Measurements from ENCODE around the gene NUMA1. TPM values are rescaled to one million over a fixed set of nuclear protein-coding genes. Genes with fewer than 3 reads are reported as not detected.

The NUMA1 gene
- total RNA-seq, 1 donor from 2014 or later, result 112 TPM

DNA sequence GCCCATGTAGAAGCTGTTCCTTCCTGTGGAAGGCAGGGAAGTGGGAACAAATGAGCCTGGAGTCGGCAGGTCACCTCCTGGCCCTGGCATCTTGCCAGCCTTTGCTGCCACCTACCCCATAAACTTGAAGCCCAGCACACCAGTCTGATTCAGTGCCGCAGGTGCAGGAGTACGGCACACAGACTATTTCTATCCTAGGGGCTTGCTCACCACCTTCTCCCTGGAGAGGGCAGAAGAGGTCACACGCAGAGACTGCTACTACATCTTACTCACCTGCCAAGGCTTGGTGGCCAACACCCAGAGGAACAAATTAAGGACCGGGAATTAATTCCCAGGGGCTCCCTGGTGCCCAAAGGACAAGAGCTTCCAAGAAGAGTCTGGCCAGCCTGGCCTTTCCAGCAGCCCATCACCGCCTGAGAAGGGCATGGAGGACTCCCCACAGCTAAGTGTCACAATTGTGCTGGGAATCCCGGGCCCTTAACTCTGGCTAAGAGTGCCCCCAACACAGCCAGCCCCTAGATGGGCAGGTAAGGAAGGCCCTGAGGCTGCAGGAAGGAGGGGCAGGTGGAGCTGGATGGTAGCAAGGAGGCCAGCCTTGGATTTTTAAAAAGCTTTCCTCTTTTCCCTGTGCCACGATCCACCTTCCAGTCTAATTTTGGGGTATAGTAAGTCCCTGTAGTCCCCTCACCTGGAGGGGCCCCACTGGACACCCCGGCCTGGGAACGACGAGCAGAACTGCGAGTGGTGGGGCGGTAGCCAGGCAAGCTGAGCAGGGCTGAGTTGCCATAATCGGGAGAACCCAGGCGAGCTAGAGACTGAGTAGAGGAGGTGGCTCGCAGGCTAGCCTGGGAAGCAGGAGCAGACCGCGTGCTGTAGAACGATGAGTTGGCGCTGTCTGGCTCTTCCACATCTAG is 74.7 kb downstream of the NUMA1 start:
- Mint-ChIP-seq H3K9me3 (ENCODE audit: low read depth) (no peaks in the 10 kb centered on the region), H3K27ac (ENCODE audit: unreplicated experiment) (peak overlapping the region; percentile 61), H3K4me3 (ENCODE audit: unreplicated experiment) (no peak overlapping the region), H3K4me1 (ENCODE audit: low read depth) (peaks cover 13% of the 10 kb centered on the region), H3K36me3 (ENCODE audit: low read depth) (peaks cover 42% of the 10 kb centered on the region), H3K27me3 (ENCODE audit: low read depth) (no peaks in the 10 kb centered on the region)
- no peak for DNase-seq (ENCODE audit: low spot score)
- TF ChIP-seq, protein P1, sequence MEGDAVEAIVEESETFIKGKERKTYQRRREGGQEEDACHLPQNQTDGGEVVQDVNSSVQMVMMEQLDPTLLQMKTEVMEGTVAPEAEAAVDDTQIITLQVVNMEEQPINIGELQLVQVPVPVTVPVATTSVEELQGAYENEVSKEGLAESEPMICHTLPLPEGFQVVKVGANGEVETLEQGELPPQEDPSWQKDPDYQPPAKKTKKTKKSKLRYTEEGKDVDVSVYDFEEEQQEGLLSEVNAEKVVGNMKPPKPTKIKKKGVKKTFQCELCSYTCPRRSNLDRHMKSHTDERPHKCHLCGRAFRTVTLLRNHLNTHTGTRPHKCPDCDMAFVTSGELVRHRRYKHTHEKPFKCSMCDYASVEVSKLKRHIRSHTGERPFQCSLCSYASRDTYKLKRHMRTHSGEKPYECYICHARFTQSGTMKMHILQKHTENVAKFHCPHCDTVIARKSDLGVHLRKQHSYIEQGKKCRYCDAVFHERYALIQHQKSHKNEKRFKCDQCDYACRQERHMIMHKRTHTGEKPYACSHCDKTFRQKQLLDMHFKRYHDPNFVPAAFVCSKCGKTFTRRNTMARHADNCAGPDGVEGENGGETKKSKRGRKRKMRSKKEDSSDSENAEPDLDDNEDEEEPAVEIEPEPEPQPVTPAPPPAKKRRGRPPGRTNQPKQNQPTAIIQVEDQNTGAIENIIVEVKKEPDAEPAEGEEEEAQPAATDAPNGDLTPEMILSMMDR (IDR thresholded peaks at IDR 0.05), result no peak

DNA sequence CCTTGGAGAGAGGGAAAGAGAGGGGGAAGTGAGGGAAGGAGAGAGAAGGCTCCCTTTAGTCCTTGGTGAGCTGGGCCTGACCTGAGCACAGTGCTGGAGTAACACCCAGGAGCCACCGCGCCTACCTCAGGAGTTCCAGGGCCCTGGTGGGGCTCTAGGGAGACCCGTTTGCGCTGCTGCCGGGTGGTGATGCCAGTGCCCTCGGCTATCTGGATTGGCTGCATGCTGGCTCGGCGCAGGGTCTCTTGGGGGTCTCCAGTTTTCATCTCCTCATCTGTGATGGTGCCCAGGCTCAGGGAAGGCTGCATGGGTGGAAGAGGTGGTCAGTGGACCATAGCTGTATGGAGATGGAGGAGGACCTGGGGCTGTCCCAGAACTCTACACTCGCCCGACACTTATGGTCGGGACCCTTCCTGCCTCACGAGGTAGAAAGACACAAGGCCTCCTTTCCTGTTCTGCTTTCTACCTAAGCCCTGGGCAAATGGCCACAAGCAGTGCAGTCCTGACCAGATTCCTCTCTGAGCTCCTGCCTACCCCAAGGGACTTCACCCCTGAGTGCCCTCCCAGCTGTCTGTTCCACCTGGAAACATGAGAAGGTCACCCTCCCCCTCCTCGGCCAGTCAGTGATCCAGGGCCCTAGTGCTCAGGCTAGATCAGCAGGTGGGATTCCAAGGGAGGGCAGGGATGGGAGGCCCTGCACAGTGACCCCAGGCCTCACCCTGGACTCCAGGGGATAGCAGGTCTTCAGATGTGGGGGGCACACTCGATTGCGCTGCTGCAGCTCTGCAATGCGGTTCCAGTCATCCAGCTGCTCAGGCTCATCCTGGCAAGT is 75.6 kb downstream of the NUMA1 start:
- Mint-ChIP-seq H3K4me3 (ENCODE audit: unreplicated experiment) (no peak overlapping the region), H3K27me3 (ENCODE audit: low read depth) (no peaks in the 10 kb centered on the region), H3K36me3 (ENCODE audit: low read depth) (peaks cover 40% of the 10 kb centered on the region), H3K4me1 (ENCODE audit: low read depth) (peaks cover 14% of the 10 kb centered on the region), H3K27ac (ENCODE audit: unreplicated experiment) (peak overlapping the region; percentile 45), H3K9me3 (ENCODE audit: low read depth) (no peaks in the 10 kb centered on the region)
- TF ChIP-seq, protein P1 (IDR thresholded peaks at IDR 0.05), result no peak
- DNase-seq (ENCODE audit: low spot score), result no peak

DNA sequence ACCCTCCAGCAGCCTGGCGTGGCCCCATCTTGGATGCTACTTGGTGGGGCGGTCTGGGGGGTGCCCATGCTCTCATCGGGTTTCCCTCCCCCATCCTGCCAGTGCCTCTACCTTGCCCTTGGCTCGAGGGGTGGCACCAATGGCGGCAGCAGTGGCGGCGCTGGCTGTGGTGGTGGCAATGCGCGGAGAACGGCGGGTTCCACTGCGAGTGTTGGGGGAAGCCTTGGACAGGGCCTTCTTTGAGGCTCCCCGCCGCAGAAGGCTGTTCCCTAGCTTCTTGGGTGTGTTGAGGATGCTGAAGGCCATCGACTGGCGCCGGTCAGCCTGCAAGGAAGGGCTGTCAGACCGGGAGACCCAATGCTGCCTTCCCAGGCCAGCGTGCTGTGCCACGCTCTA is 76.6 kb downstream of the NUMA1 start:
- Mint-ChIP-seq H3K27ac (ENCODE audit: unreplicated experiment) (peak overlapping the region; percentile 3), H3K27me3 (ENCODE audit: low read depth) (no peaks in the 10 kb centered on the region), H3K36me3 (ENCODE audit: low read depth) (peaks cover 41% of the 10 kb centered on the region), H3K4me3 (ENCODE audit: unreplicated experiment) (no peak overlapping the region), H3K9me3 (ENCODE audit: low read depth) (no peaks in the 10 kb centered on the region), H3K4me1 (ENCODE audit: low read depth) (peaks cover 24% of the 10 kb centered on the region)
- no peak for DNase-seq (ENCODE audit: low spot score)
- TF ChIP-seq, protein P1 (IDR thresholded peaks at IDR 0.05), result no peak

DNA sequence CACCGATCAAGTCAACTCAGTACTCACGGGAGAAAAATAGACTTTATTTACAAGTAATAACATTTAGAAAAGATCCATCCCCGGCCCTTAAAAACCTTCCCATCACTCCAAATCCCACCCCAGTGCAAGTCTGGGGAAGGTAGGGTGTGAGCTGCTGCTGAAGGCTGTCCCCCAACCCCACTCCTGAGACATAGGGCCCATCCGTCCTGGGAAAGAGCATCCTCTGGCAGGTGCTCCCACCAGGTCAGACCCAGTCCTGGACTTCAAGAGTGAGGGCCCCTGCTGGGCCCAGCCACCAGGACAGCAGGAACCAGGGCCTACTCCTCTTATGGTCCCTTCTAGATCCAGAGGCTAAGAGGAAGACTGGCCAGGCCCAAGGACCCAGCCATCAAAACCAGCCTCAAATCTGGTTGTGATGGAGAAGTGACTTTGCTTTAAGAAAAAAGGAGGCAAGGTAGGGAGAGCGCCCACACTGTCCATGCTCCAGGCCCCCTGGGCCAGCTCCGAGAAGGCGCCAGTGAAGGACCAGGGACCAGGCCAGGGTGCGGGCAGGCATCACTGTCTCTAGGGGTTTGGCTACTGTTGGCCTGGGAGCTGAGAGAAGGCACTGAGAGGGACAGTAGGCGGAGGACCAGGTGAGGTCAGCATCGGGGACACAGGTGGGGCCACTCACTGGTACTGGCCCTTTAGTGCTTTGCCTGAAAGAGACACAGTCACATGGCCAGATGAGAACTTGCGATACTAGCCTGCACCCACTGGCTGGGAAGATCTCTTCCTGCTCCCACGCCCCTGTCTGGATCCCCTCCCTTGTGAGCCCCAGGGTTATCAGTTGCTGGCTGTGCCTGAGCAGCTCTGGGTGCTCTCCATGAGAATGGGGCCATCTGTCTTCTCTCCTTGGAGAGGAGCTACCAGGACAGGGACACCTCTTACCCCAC is 77.2 kb downstream of the NUMA1 start:
- H3K9me3 Mint-ChIP-seq (ENCODE audit: low read depth), result no peaks in the 10 kb centered on the region
- H3K27ac Mint-ChIP-seq (ENCODE audit: unreplicated experiment), result peak overlapping the region; percentile 76
- H3K27me3 Mint-ChIP-seq (ENCODE audit: low read depth), result no peaks in the 10 kb centered on the region
- peaks cover 41% of the 10 kb centered on the region for H3K36me3 Mint-ChIP-seq (ENCODE audit: low read depth)
- TF ChIP-seq, protein P1 (IDR thresholded peaks at IDR 0.05), result no peak
- no peak overlapping the region for H3K4me3 Mint-ChIP-seq (ENCODE audit: unreplicated experiment)
- DNase-seq (ENCODE audit: low spot score), result no peak
- H3K4me1 Mint-ChIP-seq (ENCODE audit: low read depth), result peaks cover 29% of the 10 kb centered on the region
